Fibroblast of lung (primary cell): ENCODE results near the gene VSTM5.

Experiments used
- EZH2 ChIP-seq: IDR thresholded peaks from 2 replicates; pipeline ENCODE4 v1.5.1; 2012; ENCODE audit warnings: low read length, control low read depth, mild to moderate bottlenecking; ENCODE audit errors: missing control alignments
- TF ChIP-seq, protein P1 (sequence below), 2 donors: IDR thresholded peaks in 1 of 2; conservative IDR thresholded peaks in 1 of 2; 1 replicate in 1 of 2; 2 replicates in 1 of 2; pipeline ENCODE4 v1.5.1; 2011 to 2012; ENCODE audit warnings: low read length in 2 of 2, control low read depth in 1 of 2, inconsistent platforms in 1 of 2, low read depth in 1 of 2, mild to moderate bottlenecking in 1 of 2

DNA sequence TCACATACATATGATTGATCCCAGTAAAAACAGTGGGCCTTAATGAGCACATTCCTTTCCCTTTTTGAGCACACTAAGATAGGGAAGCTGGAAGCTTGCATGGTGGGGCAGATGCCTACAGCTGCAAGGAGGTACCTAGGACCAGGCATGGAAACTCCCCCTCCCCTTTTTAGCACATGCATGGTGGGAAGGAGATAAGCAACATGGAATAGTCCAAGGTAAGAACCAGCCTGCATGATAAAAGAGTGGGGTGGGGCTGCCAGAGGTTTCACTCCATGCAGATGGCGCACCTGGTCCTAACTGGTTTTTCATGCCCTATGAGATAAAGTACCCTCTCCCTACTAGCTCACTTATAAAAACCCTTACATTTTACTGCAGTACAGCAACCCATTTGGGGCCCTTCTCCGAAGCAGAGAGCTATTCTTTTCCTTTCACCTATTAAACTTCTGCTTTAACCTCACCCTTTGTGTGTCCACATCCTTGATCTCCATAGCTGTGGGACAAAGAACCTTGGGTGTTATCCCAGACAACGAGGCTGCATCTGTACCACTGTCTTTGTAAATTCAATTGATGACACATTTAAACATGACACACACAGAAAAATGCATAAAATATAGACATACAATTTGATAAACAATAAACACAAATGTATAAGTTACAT, 40.1 kb upstream of the VSTM5 start:
- TF ChIP-seq EZH2 = no peak
- TF ChIP-seq, protein P1, sequence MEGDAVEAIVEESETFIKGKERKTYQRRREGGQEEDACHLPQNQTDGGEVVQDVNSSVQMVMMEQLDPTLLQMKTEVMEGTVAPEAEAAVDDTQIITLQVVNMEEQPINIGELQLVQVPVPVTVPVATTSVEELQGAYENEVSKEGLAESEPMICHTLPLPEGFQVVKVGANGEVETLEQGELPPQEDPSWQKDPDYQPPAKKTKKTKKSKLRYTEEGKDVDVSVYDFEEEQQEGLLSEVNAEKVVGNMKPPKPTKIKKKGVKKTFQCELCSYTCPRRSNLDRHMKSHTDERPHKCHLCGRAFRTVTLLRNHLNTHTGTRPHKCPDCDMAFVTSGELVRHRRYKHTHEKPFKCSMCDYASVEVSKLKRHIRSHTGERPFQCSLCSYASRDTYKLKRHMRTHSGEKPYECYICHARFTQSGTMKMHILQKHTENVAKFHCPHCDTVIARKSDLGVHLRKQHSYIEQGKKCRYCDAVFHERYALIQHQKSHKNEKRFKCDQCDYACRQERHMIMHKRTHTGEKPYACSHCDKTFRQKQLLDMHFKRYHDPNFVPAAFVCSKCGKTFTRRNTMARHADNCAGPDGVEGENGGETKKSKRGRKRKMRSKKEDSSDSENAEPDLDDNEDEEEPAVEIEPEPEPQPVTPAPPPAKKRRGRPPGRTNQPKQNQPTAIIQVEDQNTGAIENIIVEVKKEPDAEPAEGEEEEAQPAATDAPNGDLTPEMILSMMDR (conservative IDR thresholded peaks at IDR 0.05 in 1 of 2, IDR thresholded peaks at IDR 0.05 in 1 of 2; ENCODE audit: low read depth in 1 of 2, low read length in 2 of 2) = no peak
